Subcutaneous adipose tissue (tissue), 4 donors: ENCODE data around the gene FAM219A. TPM values are rescaled to one million over a fixed set of nuclear protein-coding genes. Genes with fewer than 3 reads are reported as not detected.

ENCODE experiments used
- CTCF ChIP-seq: fragments of 450-650 bp; IDR thresholded peaks from one replicate; pipeline ENCODE4 v1.5.1; 2016; ENCODE audit warnings: low read depth, mild to moderate bottlenecking, control low read depth, antibody characterized with exemption, moderate library complexity
- total RNA-seq, 4 donors: library from RNA; depleted of rRNA; stranded (reverse); fragments of >200 nt; gene quantifications; one replicate each; pipeline ENCODE4 v1.1.0, GENCODE V29; 2016

FAM219A gene
- total RNA-seq, 4 donors from 2014 or later = 5.1 to 13.9 (median 7.9) TPM

GRCh38 chr9:34398875-34399274 is 59.5 kb downstream of the FAM219A start:
- TF ChIP-seq CTCF = no peak

- TF ChIP-seq CTCF = no peak
Measured at GRCh38 chr9:34396276-34397214, 61.8 kb downstream of the FAM219A start.

GRCh38 chr9:34392511-34392910 is 65.9 kb downstream of the FAM219A start:
- no peak for TF ChIP-seq CTCF

- TF ChIP-seq CTCF = no peak
Measured at GRCh38 chr9:34387239-34387638, 71.1 kb downstream of the FAM219A start.

GRCh38 chr9:34386656-34387055 is 71.7 kb downstream of the FAM219A start:
- TF ChIP-seq CTCF = no peak

- TF ChIP-seq CTCF = no peak
Measured at GRCh38 chr9:34385561-34386230, 72.7 kb downstream of the FAM219A start.

GRCh38 chr9:34384368-34385165 is 73.8 kb downstream of the FAM219A start:
- TF ChIP-seq CTCF = no peak
